ENCODE data around the gene FNDC3B. TPM values are rescaled to one million over a fixed set of nuclear protein-coding genes. Genes with fewer than 3 reads are reported as not detected.

Gene FNDC3B
- total and polyA plus RNA-seq, 12 donors: 9.7 to 118 (median 85.0) TPM

DNA sequence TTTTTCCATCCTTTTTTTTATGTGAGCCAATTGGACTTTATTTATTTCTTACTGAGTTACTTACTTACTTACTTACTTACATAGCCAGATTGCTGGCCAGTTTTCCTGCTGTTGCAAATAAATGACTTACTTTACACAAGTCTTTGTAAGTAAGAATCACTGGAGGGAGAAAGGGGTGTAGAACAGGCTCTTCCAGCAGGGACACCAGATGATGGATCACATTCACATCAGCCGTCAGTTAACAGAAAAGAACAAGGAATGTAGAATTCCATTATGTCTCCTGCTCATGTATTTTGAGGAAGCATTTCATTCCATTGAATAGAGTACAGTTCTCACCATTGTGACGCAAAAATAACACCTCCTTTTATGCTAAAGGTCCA lies 188.6 kb downstream of the FNDC3B start:
- Histone ChIP-seq H3K4me1 (peaks cover 0 to 30% (median 10%) of the 10 kb centered on the region in 9 donors), H3K4me3 (no peak overlapping the region), H3K36me3 (peaks cover 0 to 48% (median 0%) of the 10 kb centered on the region in 9 donors), H3K27ac (no peak overlapping the region), H3K9me3 (no peaks in the 10 kb centered on the region), H3K27me3 (no peaks in the 10 kb centered on the region)
- no peak for DNase-seq
- no peak for ATAC-seq
- TF ChIP-seq CTCF (IDR thresholded peaks at IDR 0.05): no peak
- 70 to 78% methylated on average over 2 of the region's 2 CpGs for WGBS, 2 donors
- intact Hi-C loops (cut with DNase I): no loop called here

DNA sequence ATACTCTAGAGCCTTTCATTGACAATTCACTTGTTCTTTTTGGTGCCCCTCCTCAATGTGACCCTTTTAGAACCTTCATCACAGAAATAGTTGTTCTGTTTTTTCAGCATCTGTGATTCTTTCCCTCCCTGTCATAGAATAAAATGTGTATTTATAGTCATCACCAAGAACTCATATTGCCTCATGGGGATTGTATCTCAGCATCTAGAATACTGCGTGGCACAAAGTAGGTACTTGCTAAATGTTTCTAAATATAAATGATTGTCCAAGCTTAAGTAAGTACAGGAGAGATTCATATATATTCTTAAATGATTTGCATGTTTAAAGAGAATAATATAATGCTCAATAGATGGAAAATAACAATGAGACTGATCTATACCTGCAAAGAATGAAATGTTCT lies 190.1 kb downstream of the FNDC3B start:
- intact Hi-C loops (cut with DNase I): no loop called here
- ATAC-seq (no peak), DNase-seq (no peak)
- Histone ChIP-seq H3K9me3 (no peaks in the 10 kb centered on the region), H3K27ac (peak overlapping the region in 1 of 10 donors; percentile 6), H3K36me3 (peaks cover 0 to 51% (median 0%) of the 10 kb centered on the region in 9 donors), H3K4me3 (no peak overlapping the region), H3K27me3 (no peaks in the 10 kb centered on the region), H3K4me1 (peaks cover 0 to 27% (median 19%) of the 10 kb centered on the region in 9 donors)
- 46 to 49% methylated on average over 1 of the region's 1 CpG for WGBS, 2 donors
- TF ChIP-seq CTCF (IDR thresholded peaks at IDR 0.05): no peak

DNA sequence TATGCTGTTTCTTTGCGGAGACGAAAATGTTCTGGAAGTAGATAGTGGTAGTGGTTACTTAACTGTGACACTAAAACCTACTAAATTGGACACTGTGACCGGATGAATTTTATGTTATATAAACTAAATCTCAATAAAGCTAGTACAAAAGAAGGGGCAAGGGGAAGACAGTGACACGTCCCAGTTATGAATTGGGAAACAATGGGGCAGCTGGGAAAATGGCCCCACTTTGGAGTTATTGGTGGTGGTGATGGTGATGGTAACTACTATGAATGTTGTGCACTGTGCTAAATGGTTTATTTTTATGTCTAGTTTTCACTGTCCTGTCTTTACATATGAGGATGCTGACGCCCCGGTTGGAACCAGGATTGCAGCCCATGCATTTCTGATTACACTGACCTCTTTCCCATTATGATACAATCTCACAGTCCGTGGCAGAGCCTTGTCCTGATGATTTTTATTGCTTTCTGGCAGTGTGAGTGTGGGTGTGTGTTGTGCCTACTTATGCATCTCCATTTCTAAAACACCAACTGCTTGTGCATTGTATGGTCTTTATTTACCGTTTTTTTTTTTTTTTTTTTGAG lies 192.0 kb downstream of the FNDC3B start:
- intact Hi-C loops (cut with DNase I): no loop called here
- Histone ChIP-seq H3K27ac (no peak overlapping the region), H3K4me1 (peaks cover 0 to 31% (median 20%) of the 10 kb centered on the region in 9 donors), H3K4me3 (no peak overlapping the region), H3K9me3 (no peaks in the 10 kb centered on the region), H3K27me3 (no peaks in the 10 kb centered on the region), H3K36me3 (peaks cover 0 to 51% (median 0%) of the 10 kb centered on the region in 9 donors)
- TF ChIP-seq CTCF (IDR thresholded peaks at IDR 0.05): no peak
- DNase-seq (no peak), ATAC-seq (no peak)
- WGBS, 2 donors: 94 to 97% methylated on average over 8 of the region's 8 CpGs

DNA sequence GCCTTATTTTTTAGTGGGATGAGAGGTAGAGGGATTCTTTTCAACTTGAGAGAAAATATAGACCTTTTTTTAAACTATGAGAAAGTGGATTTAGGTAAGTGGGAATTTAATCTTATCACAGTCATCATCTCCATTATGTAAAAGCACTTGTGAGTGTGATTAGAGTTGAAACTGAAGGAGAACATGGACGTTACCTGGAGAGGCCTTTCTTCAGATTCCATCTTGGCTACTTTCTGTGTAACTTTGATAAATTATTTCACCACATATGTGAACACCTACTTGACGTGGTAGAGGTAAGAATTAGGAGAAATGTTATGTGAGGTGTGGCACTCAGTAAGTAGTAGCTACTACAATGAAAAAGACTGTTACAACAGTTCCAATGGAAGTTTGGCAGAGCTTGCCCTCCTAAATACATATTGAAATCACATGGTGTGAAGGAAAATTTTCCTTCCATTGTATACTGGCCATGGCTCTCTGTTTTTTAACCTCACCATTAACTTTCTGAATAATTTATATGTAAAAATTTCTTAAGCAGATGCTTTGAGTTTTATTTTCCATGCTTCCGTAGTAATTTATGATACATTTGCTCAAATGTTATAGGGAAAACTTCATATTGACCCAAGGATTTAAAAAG lies 193.3 kb downstream of the FNDC3B start:
- no peak for TF ChIP-seq CTCF (IDR thresholded peaks at IDR 0.05)
- intact Hi-C loops (cut with DNase I): no loop called here
- H3K9me3 ChIP-seq: no peaks in the 10 kb centered on the region
- H3K27me3 ChIP-seq: no peaks in the 10 kb centered on the region
- ATAC-seq (no peak), DNase-seq (no peak)
- WGBS, 2 donors: 66 to 67% methylated on average over 3 of the region's 3 CpGs
- H3K27ac ChIP-seq: no peak overlapping the region
- H3K4me3 ChIP-seq: no peak overlapping the region
- H3K36me3 ChIP-seq: peaks cover 0 to 40% (median 0%) of the 10 kb centered on the region in 9 donors
- peaks cover 0 to 34% (median 22%) of the 10 kb centered on the region in 9 donors for H3K4me1 ChIP-seq

All from heart right ventricle (tissue), 16 donors.